ENCODE data around the gene B3GAT2. TPM values are rescaled to one million over a fixed set of nuclear protein-coding genes. Genes with fewer than 3 reads are reported as not detected.

The B3GAT2 gene, protein sequence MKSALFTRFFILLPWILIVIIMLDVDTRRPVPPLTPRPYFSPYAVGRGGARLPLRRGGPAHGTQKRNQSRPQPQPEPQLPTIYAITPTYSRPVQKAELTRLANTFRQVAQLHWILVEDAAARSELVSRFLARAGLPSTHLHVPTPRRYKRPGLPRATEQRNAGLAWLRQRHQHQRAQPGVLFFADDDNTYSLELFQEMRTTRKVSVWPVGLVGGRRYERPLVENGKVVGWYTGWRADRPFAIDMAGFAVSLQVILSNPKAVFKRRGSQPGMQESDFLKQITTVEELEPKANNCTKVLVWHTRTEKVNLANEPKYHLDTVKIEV
- not detected in 2 replicates for total RNA-seq

DNA sequence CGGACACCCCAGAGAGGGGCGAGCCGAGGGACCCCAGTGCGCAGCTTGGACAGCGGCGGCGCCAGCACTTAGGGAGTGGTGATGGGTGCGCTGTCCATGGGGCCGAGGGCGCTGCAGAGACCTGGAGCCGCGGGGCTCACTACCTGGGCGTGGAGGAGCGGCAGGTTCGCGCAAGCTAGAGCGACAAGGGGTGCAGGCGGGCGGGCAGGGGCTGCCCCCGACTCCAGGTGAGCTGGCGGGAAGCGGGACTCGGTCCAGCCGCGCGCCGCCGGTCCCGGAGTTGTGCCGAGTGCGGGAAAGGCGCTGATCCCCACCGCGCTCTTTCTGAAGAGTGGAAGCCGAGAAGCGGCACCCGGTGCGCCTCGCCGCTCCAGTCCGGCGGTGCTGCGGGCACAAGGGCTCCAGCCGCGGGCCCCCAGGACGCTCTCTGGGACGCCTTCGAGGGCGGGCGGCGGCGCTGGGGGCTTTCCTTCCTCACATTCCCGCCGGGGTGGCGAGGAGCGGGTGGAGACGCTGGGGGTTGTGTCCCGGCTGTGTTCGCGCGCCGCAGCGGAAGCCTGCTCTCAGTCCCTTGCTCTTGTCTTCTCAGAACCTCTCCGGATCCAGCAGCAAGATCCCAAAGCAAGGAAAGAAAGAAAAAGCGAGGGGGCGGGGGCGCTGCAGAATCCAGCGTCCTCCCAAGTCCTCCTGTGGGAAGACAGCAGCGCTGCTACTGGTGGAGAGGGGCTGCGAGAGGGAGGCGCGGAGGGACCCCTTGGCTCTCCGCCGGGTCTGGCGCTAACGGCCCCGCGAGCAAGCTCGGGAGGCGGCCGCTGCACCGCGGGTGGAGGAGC lies at the start of gene B3GAT2:
Gene B3GAT2 (minus strand): TSS at position 610 of the 833 bp plus-strand sequence. CDS start 631 bp downstream, outside the sequence.

Measured in regular cardiac myocyte (primary cell).